NCI-H82 (cell line): ENCODE results near the gene KLF11.

Source experiments
- DNase-seq: peaks from one replicate; lab custom pipeline; 2025; lab: John Stamatoyannopoulos, UW

The KLF11 gene

GRCh38 chr2:10043256-10043905 lies at the start of gene KLF11:
TSS of gene KLF11 (plus strand) at chr2:10043550. CDS start at chr2:10043717, 167 bp downstream.
- peak; percentile 78 for DNase-seq

- DNase-seq, result no peak
Measured at GRCh38 chr2:9994462-9994861, 48.9 kb upstream of the KLF11 start.

DNA sequence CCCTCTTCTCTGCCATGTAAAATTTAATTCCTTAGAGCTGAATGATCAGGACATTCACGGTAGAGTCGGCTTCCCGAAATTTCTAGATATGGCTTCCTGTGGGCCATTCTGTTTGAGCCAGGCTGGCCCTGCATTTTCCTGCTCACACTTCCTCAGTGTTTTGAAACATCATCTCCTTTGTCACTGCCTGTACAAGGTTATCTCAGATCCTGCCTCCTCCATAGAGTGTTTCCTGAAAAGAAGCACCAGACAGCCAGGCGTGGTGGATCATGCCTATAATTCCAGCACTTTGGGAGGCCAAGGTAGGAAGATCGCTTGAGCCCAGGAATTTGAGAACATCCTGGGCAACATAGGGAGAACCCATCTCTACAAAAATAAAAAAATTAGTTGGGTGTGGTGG lies 48.3 kb upstream of the KLF11 start:
- DNase-seq, result no peak

- DNase-seq, result peak; percentile 87
Measured at GRCh38 chr2:9996321-9996720, 47.0 kb upstream of the KLF11 start.

GRCh38 chr2:9997936-9998335 lies 45.4 kb upstream of the KLF11 start:
- DNase-seq, result no peak

- DNase-seq, result no peak
Measured at GRCh38 chr2:9998916-9999654, 44.3 kb upstream of the KLF11 start.

DNA sequence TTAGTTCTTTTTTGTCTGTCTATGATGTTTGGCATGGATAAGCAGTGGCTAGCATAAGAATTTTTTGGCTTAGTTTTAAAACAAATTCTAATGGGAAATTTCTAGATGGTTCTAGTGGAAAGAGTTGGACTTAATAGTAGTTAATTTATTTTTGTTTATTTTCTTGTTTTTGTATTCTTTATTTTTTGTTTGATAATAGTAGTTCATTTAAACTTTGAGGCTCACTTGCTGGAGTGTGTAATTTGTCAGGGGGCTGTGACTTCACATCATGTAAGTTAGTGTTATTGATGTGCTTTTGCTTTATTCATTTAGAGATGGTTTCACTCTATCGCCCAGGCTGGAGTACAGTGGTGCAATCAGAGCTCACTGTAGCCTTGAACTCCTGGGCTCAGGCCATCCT lies 43.7 kb upstream of the KLF11 start:
- no peak for DNase-seq

DNA sequence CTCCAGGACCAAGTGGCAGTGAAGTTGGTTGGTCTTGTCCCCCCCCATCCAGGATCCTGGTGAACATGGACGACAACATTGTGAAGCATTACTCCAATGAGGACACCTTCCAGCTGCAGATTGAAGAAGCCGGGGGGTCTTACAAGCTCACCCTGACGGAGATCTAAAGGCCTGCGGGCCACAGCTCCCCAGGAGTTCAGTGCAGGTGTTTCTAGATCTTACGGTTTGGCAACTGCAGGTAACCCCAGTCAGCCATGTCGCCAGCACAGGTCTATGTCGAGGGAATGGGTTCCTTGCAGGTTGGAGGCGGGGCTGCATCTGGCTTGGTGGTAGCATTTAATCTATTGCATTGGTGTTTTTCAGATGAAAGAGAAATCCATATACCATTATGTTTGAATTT lies 42.8 kb upstream of the KLF11 start:
- DNase-seq, result no peak

- DNase-seq, result no peak
Measured at GRCh38 chr2:10001586-10001985, 41.8 kb upstream of the KLF11 start.

DNA sequence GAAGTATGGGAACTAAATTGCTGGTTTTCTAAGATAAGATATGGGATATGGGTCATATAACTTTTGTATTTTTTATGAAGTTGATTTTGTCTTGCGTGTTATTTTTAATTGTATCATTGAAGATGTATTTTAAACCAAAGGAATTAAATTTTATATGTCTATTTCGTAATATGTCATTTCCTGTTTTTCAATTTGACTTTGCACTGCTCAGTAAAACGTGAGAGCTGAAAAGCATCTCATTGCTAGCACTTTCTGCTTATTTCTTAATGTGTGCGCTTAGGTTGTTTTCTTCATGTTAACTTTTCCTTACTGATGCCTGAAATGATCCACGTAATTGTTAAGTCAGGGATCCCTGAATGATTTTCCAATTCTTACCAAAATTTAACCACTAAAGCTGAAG lies 41.2 kb upstream of the KLF11 start:
- DNase-seq, result no peak

GRCh38 chr2:10002681-10003080 lies 40.7 kb upstream of the KLF11 start:
- no peak for DNase-seq

DNA sequence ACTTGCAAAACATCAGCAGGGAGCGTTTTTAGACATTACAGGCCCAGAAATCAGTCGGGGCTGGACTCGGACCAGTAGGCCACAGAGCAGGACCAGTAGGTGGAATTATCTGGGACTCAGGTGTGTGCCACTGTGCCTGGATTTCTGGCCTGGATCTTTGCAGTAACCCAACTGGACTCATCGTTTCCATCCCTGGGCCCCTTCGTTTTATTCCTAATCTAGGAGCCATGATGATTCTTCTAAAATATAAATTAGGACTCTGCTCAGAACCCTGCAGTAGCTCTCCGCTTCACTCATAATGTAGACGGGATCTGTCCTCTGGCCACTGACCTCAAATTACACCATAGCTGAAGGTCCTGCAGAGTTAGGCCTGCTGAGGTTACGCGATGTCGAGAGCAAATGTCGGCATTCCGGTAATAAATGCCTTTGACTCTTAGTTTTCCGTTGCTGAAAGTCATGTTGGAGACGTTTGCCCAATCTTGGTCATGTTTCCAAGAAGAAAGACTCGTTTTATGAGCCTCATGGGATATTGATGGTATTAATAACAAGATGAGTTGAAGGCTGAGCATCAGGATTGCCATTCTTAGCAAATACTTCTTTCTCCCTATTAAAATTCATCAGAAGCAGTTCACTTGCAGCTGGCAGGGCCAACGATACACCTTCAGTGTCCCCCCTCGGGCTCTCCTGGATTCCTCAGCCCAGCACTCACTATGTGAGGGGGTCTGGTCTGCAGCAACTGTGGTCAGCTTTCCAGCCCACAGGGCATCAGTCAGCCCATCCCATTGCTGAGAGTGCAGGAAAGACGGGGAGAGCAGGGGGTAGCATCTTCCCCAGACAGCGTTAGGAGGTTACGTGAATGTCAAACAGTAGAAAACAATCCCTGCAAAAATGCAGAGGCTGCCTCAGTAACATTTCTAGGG lies 39.9 kb upstream of the KLF11 start:
- DNase-seq, result no peak

- DNase-seq, result no peak
Measured at GRCh38 chr2:10004401-10004800, 38.9 kb upstream of the KLF11 start.

DNA sequence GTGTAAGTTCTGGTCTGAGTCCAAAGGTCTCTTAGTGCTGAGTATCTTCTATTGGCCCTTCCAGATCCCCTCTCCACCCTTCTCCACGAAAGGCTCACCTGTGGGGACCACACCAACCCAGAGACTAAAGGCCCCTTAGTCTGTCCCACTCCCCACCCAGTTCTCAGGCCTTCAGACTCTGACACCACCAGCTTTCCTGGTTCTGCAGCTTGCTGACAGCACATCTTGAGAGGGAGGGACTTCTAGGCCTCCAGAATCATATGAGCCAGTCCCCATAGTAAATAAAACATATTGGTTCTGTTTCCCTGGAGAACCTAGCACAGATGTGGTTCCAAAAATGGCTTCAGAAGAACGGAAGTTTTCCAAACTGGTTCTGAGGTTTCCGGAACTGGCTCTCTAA lies 38.5 kb upstream of the KLF11 start:
- no peak for DNase-seq

DNA sequence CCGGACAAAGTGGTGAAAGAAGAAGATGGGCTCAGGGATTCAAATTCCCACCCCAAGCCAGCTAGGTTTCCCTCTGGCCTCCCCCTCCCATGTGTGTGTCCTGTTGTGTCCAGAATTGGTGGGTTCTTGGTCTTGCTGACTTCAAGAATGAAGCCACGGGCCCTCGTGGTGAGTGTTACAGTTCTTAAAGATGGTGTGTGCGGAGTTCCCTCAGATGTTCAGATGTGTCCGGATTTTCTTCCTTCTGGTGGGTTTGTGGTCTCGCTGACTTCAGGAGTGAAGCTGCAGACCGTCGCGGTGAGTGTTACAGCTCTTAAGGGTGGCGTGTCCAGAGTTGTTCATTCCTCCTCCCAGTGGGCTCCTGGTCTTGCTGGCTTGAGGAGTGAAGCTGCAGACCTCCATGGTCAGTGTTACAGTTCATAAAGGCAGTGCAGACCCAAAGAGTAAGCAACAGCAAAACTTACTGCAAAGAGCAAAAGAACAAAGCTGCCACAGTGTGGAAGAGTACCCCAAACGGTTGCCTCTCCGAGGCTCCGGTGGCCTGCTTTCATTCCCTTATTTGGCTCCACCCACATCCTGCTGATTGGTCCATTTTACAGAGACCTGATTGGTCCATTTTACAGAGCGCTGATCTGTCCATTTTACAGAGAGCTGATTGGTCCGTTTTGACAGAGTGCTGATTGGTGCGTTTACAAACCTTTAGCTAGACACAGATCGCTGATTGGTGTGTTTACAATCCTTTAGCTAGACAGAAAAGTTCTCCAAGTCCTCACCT lies 37.7 kb upstream of the KLF11 start:
- no peak for DNase-seq

DNA sequence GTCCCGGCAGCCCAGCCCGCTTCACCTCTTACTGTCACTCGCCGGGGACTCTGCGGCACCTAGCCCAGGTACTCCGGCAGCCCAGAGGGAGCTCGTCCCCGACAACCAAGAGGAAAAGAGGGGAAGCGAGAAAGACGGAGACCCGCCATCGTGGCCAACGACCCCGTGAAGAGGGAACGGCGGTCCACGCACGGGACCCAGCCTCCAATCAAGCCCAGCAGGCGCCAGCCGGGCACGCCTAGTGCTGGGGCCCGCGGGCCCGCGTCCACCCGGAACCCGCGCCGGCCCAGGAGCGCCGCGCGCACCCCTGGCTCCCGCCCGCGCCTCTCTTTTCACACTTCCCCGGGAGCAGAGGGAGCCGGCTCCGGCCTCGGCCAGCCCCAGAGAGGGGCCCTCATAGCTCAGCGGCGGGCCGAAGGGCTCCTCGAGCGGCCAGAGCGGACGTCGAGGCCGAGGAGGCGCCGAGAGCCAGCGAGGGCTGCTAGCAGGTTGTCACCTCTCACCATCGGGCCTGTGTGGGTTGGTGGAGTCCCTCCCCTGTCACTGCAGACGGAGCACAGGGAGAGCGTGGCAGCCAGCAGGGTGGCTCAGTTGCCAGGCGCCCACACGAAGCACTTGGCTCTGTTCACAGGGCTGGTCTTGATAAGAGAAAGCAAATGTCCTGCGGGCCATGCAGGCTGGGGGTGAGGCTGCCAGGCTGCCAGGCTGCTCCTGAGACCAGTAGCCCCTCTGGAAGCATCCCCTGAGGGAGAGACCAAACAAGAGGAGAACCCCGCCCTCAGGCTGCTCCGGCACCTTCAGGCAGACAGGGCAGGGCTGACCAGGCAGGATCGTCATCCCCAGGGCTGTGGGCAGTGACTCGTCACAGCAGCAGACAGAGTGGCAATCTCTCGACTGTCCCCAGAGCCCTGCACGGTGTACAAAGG lies 36.9 kb upstream of the KLF11 start:
- DNase-seq, result no peak

GRCh38 chr2:10007435-10007834 lies 35.9 kb upstream of the KLF11 start:
- DNase-seq, result no peak

DNA sequence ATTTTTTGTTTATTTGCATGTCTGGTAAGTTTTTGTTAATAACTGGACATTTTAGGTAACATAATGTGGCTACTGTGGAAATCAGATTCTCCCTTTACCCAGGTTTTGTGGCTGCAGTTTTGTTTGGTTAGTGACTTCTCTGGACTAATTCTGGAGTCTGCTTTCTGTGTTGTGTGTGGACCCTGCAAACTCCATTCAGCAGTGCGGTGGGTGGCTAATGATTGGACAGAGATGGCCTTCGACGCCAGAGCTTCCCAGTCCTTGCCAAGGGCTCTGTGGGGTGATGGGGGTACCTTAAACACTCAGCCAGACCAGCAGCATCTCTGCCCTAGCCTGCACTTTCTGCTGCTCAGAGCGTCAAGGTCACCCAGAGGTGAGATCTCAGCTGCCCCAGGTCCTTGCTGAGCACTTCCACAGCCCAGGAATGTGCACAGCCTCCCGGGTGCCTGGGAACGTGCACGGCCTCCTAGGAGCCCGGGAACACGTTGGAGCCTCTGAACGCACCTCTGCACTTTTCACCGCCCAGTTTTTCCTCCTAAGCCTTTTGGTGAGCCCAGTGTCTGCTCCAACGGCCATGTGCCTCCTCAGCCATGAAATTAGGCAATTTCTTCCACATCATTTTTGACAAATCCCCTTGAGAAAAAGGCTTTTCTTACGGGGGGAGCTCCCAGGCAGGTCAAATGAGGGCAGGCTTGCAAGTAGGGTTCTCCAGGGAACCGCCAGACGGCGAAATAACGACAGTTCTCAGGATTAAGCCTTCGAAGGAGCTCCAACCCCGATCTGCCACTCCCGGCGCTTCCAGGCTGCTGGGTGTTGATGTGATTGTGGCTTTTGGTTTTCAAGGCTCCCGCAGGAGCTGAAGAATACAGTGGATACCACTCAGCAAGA lies 35.2 kb upstream of the KLF11 start:
- peak; percentile 81 for DNase-seq

DNA sequence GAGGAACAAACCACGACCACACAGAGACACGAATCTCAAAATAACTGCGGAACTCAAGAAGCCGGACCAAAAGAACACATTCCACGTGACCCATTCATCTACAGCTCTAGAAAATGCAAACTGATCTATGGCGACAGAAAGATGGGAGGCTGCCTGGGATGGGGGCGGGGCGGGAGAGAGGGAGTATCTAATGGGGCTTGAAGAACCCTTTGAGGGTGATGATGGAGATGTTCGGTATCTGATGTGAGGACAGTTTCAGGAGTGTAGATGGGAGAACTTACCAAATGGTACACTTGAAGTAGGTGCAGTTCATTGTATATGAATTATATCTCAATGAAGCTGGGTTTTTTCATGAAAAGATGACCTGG lies 34.6 kb upstream of the KLF11 start:
- no peak for DNase-seq

GRCh38 chr2:10009271-10009810 lies 34.0 kb upstream of the KLF11 start:
- DNase-seq, result no peak
